WTC11 (cell line): ENCODE results near the gene ABCG8.

Experiments used
- E2F4 ChIP-seq: sonication (generic); formaldehyde crosslinking; IDR thresholded peaks from 2 replicates; pipeline ENCODE4 v1.8.1; 2022; ENCODE audit warnings: low read depth, mild to moderate bottlenecking, moderate library complexity, missing genetic modification reagents, borderline replicate concordance
- E2F5 ChIP-seq: sonication (generic); formaldehyde crosslinking; IDR thresholded peaks from 2 replicates; pipeline ENCODE4 v1.8.1; 2022; ENCODE audit warnings: mild to moderate bottlenecking, moderate library complexity, missing genetic modification reagents
- ESRRA ChIP-seq: sonication (generic); formaldehyde crosslinking; IDR thresholded peaks from 2 replicates; pipeline ENCODE4 v1.8.1; 2022; ENCODE audit warnings: mild to moderate bottlenecking, missing genetic modification reagents, borderline replicate concordance
- FOXP1 ChIP-seq: sonication (generic); formaldehyde crosslinking; IDR thresholded peaks from 2 replicates; pipeline ENCODE4 v1.8.0; 2022; ENCODE audit warnings: missing genetic modification reagents, mild to moderate bottlenecking, moderate library complexity, borderline replicate concordance
- JAZF1 ChIP-seq: fragments of 250-450 bp; sonication (Bioruptor Pico); IDR thresholded peaks from 2 replicates; pipeline ENCODE4 v1.9.0; 2021; ENCODE audit warnings: moderate library complexity, mild to moderate bottlenecking, inconsistent platforms
- MXD4 ChIP-seq: fragments of 250-450 bp; sonication (Bioruptor Pico); IDR thresholded peaks from 2 replicates; pipeline ENCODE4 v1.8.0; 2021; ENCODE audit warnings: mild to moderate bottlenecking, moderate library complexity, borderline replicate concordance
- SP1 ChIP-seq: sonication (generic); formaldehyde crosslinking; conservative IDR thresholded peaks from 2 replicates; pipeline ENCODE4 v1.8.1; 2022; ENCODE audit warnings: missing genetic modification reagents
- ZNF396 ChIP-seq: fragments of 250-450 bp; sonication (Bioruptor Pico); IDR thresholded peaks from 2 replicates; pipeline ENCODE4 v1.8.0; 2021; ENCODE audit warnings: mild to moderate bottlenecking, moderate library complexity, borderline replicate concordance
- ZNF423 ChIP-seq: fragments of 250-450 bp; sonication (Bioruptor Pico); IDR thresholded peaks from 2 replicates; pipeline ENCODE4 v2.1.2; 2022; ENCODE audit warnings: mild to moderate bottlenecking, moderate library complexity
- TF ChIP-seq, protein P1 (sequence below): fragments of 200-600 bp; IDR thresholded peaks from 2 replicates; pipeline ENCODE4 v1.8.0; 2022; ENCODE audit warnings: antibody characterized with exemption

DNA sequence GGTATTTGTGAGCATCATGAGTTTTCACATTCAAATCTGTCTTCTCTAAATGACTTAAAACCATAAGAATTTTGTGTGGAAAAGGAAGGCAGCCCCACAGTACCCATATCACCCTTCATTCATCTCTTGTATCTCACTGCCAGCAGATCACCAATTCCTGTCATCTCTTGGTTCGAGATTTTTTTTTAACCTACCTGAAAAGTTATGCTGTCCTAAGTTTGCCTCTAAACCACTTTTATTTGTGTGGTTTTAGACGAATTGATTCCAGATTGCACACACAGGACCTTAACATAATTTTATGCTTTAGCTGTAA is 32.1 kb upstream of the ABCG8 start:
- TF ChIP-seq JAZF1 (CRISPR knock-in tag) (no peak), SP1 (no peak), ZNF396 (CRISPR knock-in tag) (no peak), FOXP1 (no peak), ESRRA (CRISPR knock-in tag) (no peak), E2F5 (CRISPR knock-in tag) (no peak), E2F4 (CRISPR knock-in tag) (no peak), ZNF423 (no peak), MXD4 (CRISPR knock-in tag) (no peak)
- TF ChIP-seq, protein P1, sequence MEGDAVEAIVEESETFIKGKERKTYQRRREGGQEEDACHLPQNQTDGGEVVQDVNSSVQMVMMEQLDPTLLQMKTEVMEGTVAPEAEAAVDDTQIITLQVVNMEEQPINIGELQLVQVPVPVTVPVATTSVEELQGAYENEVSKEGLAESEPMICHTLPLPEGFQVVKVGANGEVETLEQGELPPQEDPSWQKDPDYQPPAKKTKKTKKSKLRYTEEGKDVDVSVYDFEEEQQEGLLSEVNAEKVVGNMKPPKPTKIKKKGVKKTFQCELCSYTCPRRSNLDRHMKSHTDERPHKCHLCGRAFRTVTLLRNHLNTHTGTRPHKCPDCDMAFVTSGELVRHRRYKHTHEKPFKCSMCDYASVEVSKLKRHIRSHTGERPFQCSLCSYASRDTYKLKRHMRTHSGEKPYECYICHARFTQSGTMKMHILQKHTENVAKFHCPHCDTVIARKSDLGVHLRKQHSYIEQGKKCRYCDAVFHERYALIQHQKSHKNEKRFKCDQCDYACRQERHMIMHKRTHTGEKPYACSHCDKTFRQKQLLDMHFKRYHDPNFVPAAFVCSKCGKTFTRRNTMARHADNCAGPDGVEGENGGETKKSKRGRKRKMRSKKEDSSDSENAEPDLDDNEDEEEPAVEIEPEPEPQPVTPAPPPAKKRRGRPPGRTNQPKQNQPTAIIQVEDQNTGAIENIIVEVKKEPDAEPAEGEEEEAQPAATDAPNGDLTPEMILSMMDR, result no peak
